Lower leg skin (tissue), 3 donors: ENCODE data around the gene RAB14.

Experiments used
- POLR2A ChIP-seq, 2 donors: fragments of 450-650 bp; IDR thresholded peaks; one replicate each; pipeline ENCODE4 v1.6.1; 2016 to 2017; ENCODE audit warnings: antibody characterized with exemption in 2 of 2, mild to moderate bottlenecking in 1 of 2, moderate library complexity in 1 of 2
- TF ChIP-seq, protein P1 (sequence below), 3 donors: fragments of 450-650 bp; IDR thresholded peaks; one replicate each; pipeline ENCODE4 v1.5.1; 2016; ENCODE audit warnings: antibody characterized with exemption in 3 of 3, mild to moderate bottlenecking in 3 of 3, moderate library complexity in 2 of 3

DNA sequence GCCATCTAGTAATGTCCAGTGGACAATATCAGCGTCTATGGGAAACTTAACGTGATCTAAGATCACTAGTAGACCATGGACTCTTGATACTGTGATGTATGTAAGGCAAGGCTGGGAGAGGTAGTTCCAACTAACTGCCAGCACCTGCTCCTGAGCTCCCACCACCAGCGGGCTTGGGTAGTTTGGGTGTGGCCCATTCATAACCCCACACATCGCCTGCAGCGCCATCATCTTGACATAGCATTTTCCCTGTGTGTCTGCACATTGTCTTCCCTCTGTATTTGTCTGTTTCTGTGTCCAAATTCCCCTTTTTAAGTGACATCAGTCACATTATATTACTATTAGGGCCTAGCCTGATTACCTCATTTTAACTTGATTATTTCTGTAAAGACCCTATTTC is 38.2 kb upstream of the RAB14 start:
- TF ChIP-seq, protein P1, sequence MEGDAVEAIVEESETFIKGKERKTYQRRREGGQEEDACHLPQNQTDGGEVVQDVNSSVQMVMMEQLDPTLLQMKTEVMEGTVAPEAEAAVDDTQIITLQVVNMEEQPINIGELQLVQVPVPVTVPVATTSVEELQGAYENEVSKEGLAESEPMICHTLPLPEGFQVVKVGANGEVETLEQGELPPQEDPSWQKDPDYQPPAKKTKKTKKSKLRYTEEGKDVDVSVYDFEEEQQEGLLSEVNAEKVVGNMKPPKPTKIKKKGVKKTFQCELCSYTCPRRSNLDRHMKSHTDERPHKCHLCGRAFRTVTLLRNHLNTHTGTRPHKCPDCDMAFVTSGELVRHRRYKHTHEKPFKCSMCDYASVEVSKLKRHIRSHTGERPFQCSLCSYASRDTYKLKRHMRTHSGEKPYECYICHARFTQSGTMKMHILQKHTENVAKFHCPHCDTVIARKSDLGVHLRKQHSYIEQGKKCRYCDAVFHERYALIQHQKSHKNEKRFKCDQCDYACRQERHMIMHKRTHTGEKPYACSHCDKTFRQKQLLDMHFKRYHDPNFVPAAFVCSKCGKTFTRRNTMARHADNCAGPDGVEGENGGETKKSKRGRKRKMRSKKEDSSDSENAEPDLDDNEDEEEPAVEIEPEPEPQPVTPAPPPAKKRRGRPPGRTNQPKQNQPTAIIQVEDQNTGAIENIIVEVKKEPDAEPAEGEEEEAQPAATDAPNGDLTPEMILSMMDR (IDR thresholded peaks at IDR 0.05), result no peak
- TF ChIP-seq POLR2A (IDR thresholded peaks at IDR 0.05), result no peak
